ENCODE data around the gene INSRR. TPM values are rescaled to one million over a fixed set of nuclear protein-coding genes. Genes with fewer than 3 reads are reported as not detected.

The INSRR gene
- total and polyA plus RNA-seq, 4 donors = 0.01 TPM; not detected in 3

GRCh38 chr1:156840186-156840897, 18.6 kb downstream of the INSRR start:
- peaks cover 0 to 6% (median 4%) of the 10 kb centered on the region in 4 donors for H3K4me1 ChIP-seq (ENCODE audit: control insufficient read depth in 4 of 4, insufficient read depth in 4 of 4, low read length in 3 of 4)
- no peak for DNase-seq (ENCODE audit: low spot score)
- no peak overlapping the region for H3K4me3 ChIP-seq (ENCODE audit: low read depth in 1 of 3, low read length in 3 of 3)
- H3K9me3 ChIP-seq (ENCODE audit: control insufficient read depth in 4 of 4, low read length in 3 of 4) = no peaks in the 10 kb centered on the region
- no peak for TF ChIP-seq HNF4G (IDR thresholded peaks at IDR 0.05)
- no peak for TF ChIP-seq SP1 (IDR thresholded peaks at IDR 0.05)
- no peak for TF ChIP-seq ZBTB33 (IDR thresholded peaks at IDR 0.05)
- TF ChIP-seq RAD21 (IDR thresholded peaks at IDR 0.05) = no peak
- no peak for TF ChIP-seq MAX (IDR thresholded peaks at IDR 0.05)
- no peak for TF ChIP-seq NR2F2 (IDR thresholded peaks at IDR 0.05)
- no peak for TF ChIP-seq RXRA (IDR thresholded peaks at IDR 0.05)
- no peak for TF ChIP-seq YY1 (IDR thresholded peaks at IDR 0.05)
- no peak for TF ChIP-seq HNF4A (conservative IDR thresholded peaks at IDR 0.05)
- no peak for TF ChIP-seq ATF3 (IDR thresholded peaks at IDR 0.05)
- no peak for TF ChIP-seq CTCF (IDR thresholded peaks at IDR 0.05; ENCODE audit: low read depth, low read length, missing input control)
- no peak for TF ChIP-seq FOXA2 (IDR thresholded peaks at IDR 0.05)
- no peak overlapping the region for H3K9ac ChIP-seq (ENCODE audit: low read depth in 1 of 2, low read length in 2 of 2)
- no peaks in the 10 kb centered on the region for H3K36me3 ChIP-seq (ENCODE audit: control insufficient read depth in 4 of 4, insufficient read depth in 3 of 4, low read depth in 1 of 4, low read length in 3 of 4)
- H3K27me3 ChIP-seq (ENCODE audit: control insufficient read depth in 4 of 4, insufficient read depth in 4 of 4, low read length in 3 of 4) = peaks cover 0 to 8% (median 5%) of the 10 kb centered on the region in 4 donors
- no peak overlapping the region for H3K27ac ChIP-seq (ENCODE audit: low read depth in 1 of 2, low read length in 2 of 2)
- 55% methylated on average over 8 of the region's 8 CpGs for WGBS

GRCh38 chr1:156839426-156840109, 19.3 kb downstream of the INSRR start:
- no peaks in the 10 kb centered on the region for H3K36me3 ChIP-seq (ENCODE audit: control insufficient read depth in 4 of 4, insufficient read depth in 3 of 4, low read depth in 1 of 4, low read length in 3 of 4)
- no peaks in the 10 kb centered on the region for H3K9me3 ChIP-seq (ENCODE audit: control insufficient read depth in 4 of 4, low read length in 3 of 4)
- no peak overlapping the region for H3K4me3 ChIP-seq (ENCODE audit: low read depth in 1 of 3, low read length in 3 of 3)
- no peak for DNase-seq (ENCODE audit: low spot score)
- TF ChIP-seq RAD21 (IDR thresholded peaks at IDR 0.05) = no peak
- TF ChIP-seq HNF4G (IDR thresholded peaks at IDR 0.05) = no peak
- TF ChIP-seq JUND (IDR thresholded peaks at IDR 0.05) = no peak
- TF ChIP-seq ATF3 (IDR thresholded peaks at IDR 0.05) = no peak
- no peak for TF ChIP-seq YY1 (IDR thresholded peaks at IDR 0.05)
- no peak for TF ChIP-seq TAF1 (conservative IDR thresholded peaks at IDR 0.05)
- TF ChIP-seq REST (IDR thresholded peaks at IDR 0.05) = no peak
- no peak for TF ChIP-seq MAX (IDR thresholded peaks at IDR 0.05)
- no peaks in the 10 kb centered on the region for H3K4me1 ChIP-seq (ENCODE audit: control insufficient read depth in 4 of 4, insufficient read depth in 4 of 4, low read length in 3 of 4)
- H3K9ac ChIP-seq (ENCODE audit: low read depth in 1 of 2, low read length in 2 of 2) = no peak overlapping the region
- no peak overlapping the region for H3K27ac ChIP-seq (ENCODE audit: low read depth in 1 of 2, low read length in 2 of 2)
- peaks cover 0 to 5% (median 3%) of the 10 kb centered on the region in 4 donors for H3K27me3 ChIP-seq (ENCODE audit: control insufficient read depth in 4 of 4, insufficient read depth in 4 of 4, low read length in 3 of 4)
- 37% methylated on average over 9 of the region's 9 CpGs for WGBS
